H1 (cell line): Measurements from ENCODE around the gene CEP95.

Experiments
- CTCF ChIP-seq, 3 experiments: IDR thresholded peaks; 1 replicate in 2 of 3; 2 replicates in 1 of 3; pipeline versions ENCODE4 v1.5.1 to v1.6.1; 2011; ENCODE audit warnings: low read length in 3 of 3, mild to moderate bottlenecking in 3 of 3, inconsistent platforms in 2 of 3, low read depth in 1 of 3, moderate library complexity in 1 of 3; ENCODE audit not compliant: insufficient read depth in 1 of 3; ENCODE audit errors: control extremely low read depth in 1 of 3
- EGR1 ChIP-seq: IDR thresholded peaks from 2 replicates; pipeline ENCODE4 v1.6.1; 2011; ENCODE audit warnings: low read depth, low read length, borderline replicate concordance
- EP300 ChIP-seq, 2 experiments: IDR thresholded peaks; 1 replicate in 1 of 2; 2 replicates in 1 of 2; pipeline ENCODE4 v1.6.1; 2011 to 2012; ENCODE audit warnings: low read depth in 2 of 2, low read length in 2 of 2, mild to moderate bottlenecking in 2 of 2, borderline replicate concordance in 1 of 2, inconsistent platforms in 1 of 2, moderate library complexity in 1 of 2
- JUN ChIP-seq: IDR thresholded peaks from 2 replicates; pipeline ENCODE4 v1.6.1; 2011; ENCODE audit warnings: low read depth, mild to moderate bottlenecking, improper control_type of control experiment, low read length
- MAX ChIP-seq: IDR thresholded peaks from 2 replicates; pipeline ENCODE4 v1.6.1; 2012; ENCODE audit warnings: inconsistent platforms
- POLR2A ChIP-seq, 2 experiments: IDR thresholded peaks; 1 replicate in 1 of 2; 2 replicates in 1 of 2; pipeline ENCODE4 v1.6.1; 2011; ENCODE audit warnings: low read depth in 2 of 2, low read length in 2 of 2, mild to moderate bottlenecking in 2 of 2; ENCODE audit errors: control extremely low read depth in 1 of 2
- POLR2AphosphoS5 ChIP-seq: IDR thresholded peaks from 2 replicates; pipeline ENCODE4 v1.6.1; 2011; ENCODE audit warnings: low read depth, low read length
- RXRA ChIP-seq: IDR thresholded peaks from 2 replicates; pipeline ENCODE4 v1.6.1; 2011; ENCODE audit warnings: low read depth, mild to moderate bottlenecking, low read length, moderate library complexity; ENCODE audit not compliant: insufficient read depth
- SRF ChIP-seq: IDR thresholded peaks from 2 replicates; pipeline ENCODE4 v1.6.1; 2011; ENCODE audit warnings: mild to moderate bottlenecking, low read depth, low read length, moderate library complexity
- TAF7 ChIP-seq: optimal IDR thresholded peaks from 2 replicates; pipeline ENCODE3; 2011; ENCODE audit warnings: low read depth, mild to moderate bottlenecking, inconsistent platforms, low read length, moderate library complexity, borderline replicate concordance

GRCh38 chr17:64583038-64583437 lies 76.3 kb downstream of the CEP95 start:
- TF ChIP-seq CTCF (IDR thresholded peaks at IDR 0.05; ENCODE audit: control extremely low read depth in 1 of 3, insufficient read depth in 1 of 3, low read depth in 1 of 3, low read length in 3 of 3), result no peak
- TF ChIP-seq JUN, result no peak
- TF ChIP-seq MAX, result no peak
- no peak for TF ChIP-seq RXRA
- TF ChIP-seq POLR2A (IDR thresholded peaks at IDR 0.05; ENCODE audit: control extremely low read depth in 1 of 2, low read depth in 2 of 2, low read length in 2 of 2), result no peak
- no peak for TF ChIP-seq POLR2AphosphoS5
- no peak for TF ChIP-seq TAF7
- no peak for TF ChIP-seq EGR1
- no peak for TF ChIP-seq SRF
- no peak for TF ChIP-seq EP300 (IDR thresholded peaks at IDR 0.05; ENCODE audit: borderline replicate concordance in 1 of 2, low read depth in 2 of 2, low read length in 2 of 2)
